SK-N-SH treated with all-trans-retinoic acid at 6 μM for 48 hours (cell line): Measurements from ENCODE around the gene AKAP17A.
"Not testable (repeated sequence)": the region's sequence is repeated elsewhere in the genome, so short reads cannot be mapped to it uniquely, and the experiment has no call there.

ENCODE experiments used
- ATAC-seq: fragments of 200-7000 bp; cut with Tn5 transposase; 3 replicates; pipeline ENCODE4 v1.9.1; 2020; ENCODE audit warnings: mild to moderate bottlenecking, moderate library complexity
- ARNTL ChIP-seq: fragments of 450-650 bp; formaldehyde crosslinking; IDR thresholded peaks from 2 replicates; pipeline ENCODE4 v1.5.0; 2020; ENCODE audit warnings: low read depth, mild to moderate bottlenecking, moderate library complexity, borderline replicate concordance
- BACH2 ChIP-seq: fragments of 250-450 bp; sonication (Bioruptor Pico); IDR thresholded peaks from 2 replicates; pipeline ENCODE4 v1.9.0; 2021; ENCODE audit warnings: mild to moderate bottlenecking, borderline replicate concordance
- CSDC2 ChIP-seq: fragments of 250-450 bp; sonication (Bioruptor Pico); IDR thresholded peaks from 2 replicates; pipeline ENCODE4 v1.5.0; 2020; ENCODE audit warnings: mild to moderate bottlenecking, moderate library complexity
- ESRRG ChIP-seq: fragments of 250-450 bp; sonication (Bioruptor Pico); IDR thresholded peaks from 2 replicates; pipeline ENCODE4 v1.6.1; 2021; ENCODE audit warnings: mild to moderate bottlenecking
- POU6F1 ChIP-seq: fragments of 250-450 bp; sonication (Bioruptor Pico); IDR thresholded peaks from 2 replicates; pipeline ENCODE4 v1.8.0; 2021; ENCODE audit warnings: low read depth, mild to moderate bottlenecking, moderate library complexity, borderline replicate concordance
- PPARA ChIP-seq: fragments of 250-450 bp; sonication (Bioruptor Pico); IDR thresholded peaks from 2 replicates; pipeline ENCODE4 v1.5.0; 2020; ENCODE audit warnings: mild to moderate bottlenecking, borderline replicate concordance
- RARB ChIP-seq: fragments of 250-450 bp; sonication (Bioruptor Pico); IDR thresholded peaks from 2 replicates; pipeline ENCODE4 v1.8.0; 2021; ENCODE audit warnings: mild to moderate bottlenecking, moderate library complexity
- SNAI2 ChIP-seq: fragments of 250-450 bp; sonication (Bioruptor Pico); IDR thresholded peaks from 2 replicates; pipeline ENCODE4 v1.5.0; 2020; ENCODE audit warnings: mild to moderate bottlenecking, moderate library complexity
- TCF4 ChIP-seq: fragments of 250-450 bp; sonication (Bioruptor Pico); IDR thresholded peaks from 2 replicates; pipeline ENCODE4 v1.8.0; 2021; ENCODE audit warnings: mild to moderate bottlenecking, moderate library complexity, borderline replicate concordance
- TOX ChIP-seq: fragments of 250-450 bp; sonication (Bioruptor Pico); IDR thresholded peaks from 2 replicates; pipeline ENCODE4 v1.8.0; 2021; ENCODE audit warnings: mild to moderate bottlenecking, moderate library complexity, borderline replicate concordance
- ZC3H10 ChIP-seq: fragments of 250-450 bp; sonication (Bioruptor Pico); IDR thresholded peaks from 2 replicates; pipeline ENCODE4 v1.5.1; 2021; ENCODE audit warnings: mild to moderate bottlenecking, moderate library complexity
- ZFP3 ChIP-seq: fragments of 250-450 bp; sonication (Bioruptor Pico); IDR thresholded peaks from 2 replicates; pipeline ENCODE4 v1.5.0; 2020; ENCODE audit warnings: mild to moderate bottlenecking, moderate library complexity
- ZFP30 ChIP-seq: fragments of 450-650 bp; formaldehyde crosslinking; IDR thresholded peaks from 2 replicates; pipeline ENCODE4 v1.5.0; 2022; ENCODE audit warnings: mild to moderate bottlenecking, moderate library complexity
- ZNF565 ChIP-seq: fragments of 450-650 bp; formaldehyde crosslinking; conservative IDR thresholded peaks from 2 replicates; pipeline ENCODE4 v1.5.0; 2020; ENCODE audit warnings: low read depth, mild to moderate bottlenecking, moderate library complexity
- ZNF70 ChIP-seq: fragments of 450-650 bp; formaldehyde crosslinking; IDR thresholded peaks from 2 replicates; pipeline ENCODE4 v1.5.0; 2020; ENCODE audit warnings: mild to moderate bottlenecking, moderate library complexity
- ZNF8 ChIP-seq: fragments of 450-650 bp; formaldehyde crosslinking; IDR thresholded peaks from 2 replicates; pipeline ENCODE4 v1.5.0; 2020; ENCODE audit warnings: mild to moderate bottlenecking, moderate library complexity
- TF ChIP-seq, protein P1 (sequence below): fragments of 250-450 bp; sonication (Bioruptor Pico); IDR thresholded peaks from 2 replicates; pipeline ENCODE4 v1.5.1; 2020; ENCODE audit warnings: low read depth, mild to moderate bottlenecking, moderate library complexity
- TF ChIP-seq, protein P2 (sequence below): fragments of 250-450 bp; sonication (Bioruptor Pico); IDR thresholded peaks from 2 replicates; pipeline ENCODE4 v1.5.1; 2021; ENCODE audit warnings: mild to moderate bottlenecking, moderate library complexity
- TF ChIP-seq, protein P3 (sequence below): fragments of 250-450 bp; sonication (Bioruptor Pico); IDR thresholded peaks from 2 replicates; pipeline ENCODE4 v1.8.0; 2020; ENCODE audit warnings: mild to moderate bottlenecking, moderate library complexity, borderline replicate concordance
- TF ChIP-seq, protein P4 (sequence below): fragments of 250-450 bp; sonication (Bioruptor Pico); IDR thresholded peaks from 2 replicates; pipeline ENCODE4 v1.5.0; 2020; ENCODE audit warnings: mild to moderate bottlenecking, moderate library complexity

The AKAP17A gene

GRCh38 chrX:1614927-1615326, 23.5 kb downstream of the AKAP17A start, which contains the start of gene ASMT (continued):
- no peak for TF ChIP-seq BACH2 (CRISPR knock-in tag)
- no peak for TF ChIP-seq ZFP30 (CRISPR knock-in tag)
- no peak for TF ChIP-seq TCF4
- TF ChIP-seq RARB (CRISPR knock-in tag): no peak
- no peak for TF ChIP-seq PPARA (CRISPR knock-in tag)

DNA sequence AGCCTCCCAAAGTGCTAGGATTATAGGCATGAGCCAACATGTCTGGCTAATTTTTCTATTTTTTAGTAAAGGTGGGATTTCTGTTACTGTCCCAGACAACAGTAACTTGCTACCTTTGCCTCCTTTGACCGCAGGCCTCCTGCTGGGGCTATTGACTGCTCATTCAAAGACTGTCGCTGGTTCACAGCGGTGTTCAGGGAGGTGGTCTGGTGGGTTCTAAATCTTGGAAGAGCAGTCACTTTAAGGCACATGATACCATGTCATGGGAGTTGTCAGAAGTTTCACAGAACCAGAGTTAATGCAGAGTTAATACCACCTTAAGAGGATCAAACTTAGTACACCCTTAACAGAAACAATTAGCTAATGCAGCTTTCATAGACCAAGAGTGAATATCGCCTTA, 27.3 kb downstream of the AKAP17A start:
- peak; percentile 25; the same call in 1 of the 3 replicates for ATAC-seq
- TF ChIP-seq TOX (CRISPR knock-in tag): no peak
- TF ChIP-seq CSDC2 (CRISPR knock-in tag): no peak
- TF ChIP-seq ZNF70 (CRISPR knock-in tag): no peak
- no peak for TF ChIP-seq ZC3H10
- TF ChIP-seq BACH2 (CRISPR knock-in tag): no peak
- TF ChIP-seq POU6F1: no peak
- TF ChIP-seq ARNTL: no peak
- TF ChIP-seq ZNF8 (CRISPR knock-in tag): no peak
- TF ChIP-seq ESRRG: no peak
- TF ChIP-seq ZFP30 (CRISPR knock-in tag): no peak
- no peak for TF ChIP-seq SNAI2 (CRISPR knock-in tag)
- TF ChIP-seq, protein P1, sequence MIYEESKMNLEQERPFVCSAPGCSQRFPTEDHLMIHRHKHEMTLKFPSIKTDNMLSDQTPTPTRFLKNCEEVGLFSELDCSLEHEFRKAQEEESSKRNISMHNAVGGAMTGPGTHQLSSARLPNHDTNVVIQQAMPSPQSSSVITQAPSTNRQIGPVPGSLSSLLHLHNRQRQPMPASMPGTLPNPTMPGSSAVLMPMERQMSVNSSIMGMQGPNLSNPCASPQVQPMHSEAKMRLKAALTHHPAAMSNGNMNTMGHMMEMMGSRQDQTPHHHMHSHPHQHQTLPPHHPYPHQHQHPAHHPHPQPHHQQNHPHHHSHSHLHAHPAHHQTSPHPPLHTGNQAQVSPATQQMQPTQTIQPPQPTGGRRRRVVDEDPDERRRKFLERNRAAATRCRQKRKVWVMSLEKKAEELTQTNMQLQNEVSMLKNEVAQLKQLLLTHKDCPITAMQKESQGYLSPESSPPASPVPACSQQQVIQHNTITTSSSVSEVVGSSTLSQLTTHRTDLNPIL: no peak
- no peak for TF ChIP-seq PPARA (CRISPR knock-in tag)
- no peak for TF ChIP-seq TCF4
- TF ChIP-seq ZNF565: no peak
- TF ChIP-seq, all 23 proteins: peak for 0

DNA sequence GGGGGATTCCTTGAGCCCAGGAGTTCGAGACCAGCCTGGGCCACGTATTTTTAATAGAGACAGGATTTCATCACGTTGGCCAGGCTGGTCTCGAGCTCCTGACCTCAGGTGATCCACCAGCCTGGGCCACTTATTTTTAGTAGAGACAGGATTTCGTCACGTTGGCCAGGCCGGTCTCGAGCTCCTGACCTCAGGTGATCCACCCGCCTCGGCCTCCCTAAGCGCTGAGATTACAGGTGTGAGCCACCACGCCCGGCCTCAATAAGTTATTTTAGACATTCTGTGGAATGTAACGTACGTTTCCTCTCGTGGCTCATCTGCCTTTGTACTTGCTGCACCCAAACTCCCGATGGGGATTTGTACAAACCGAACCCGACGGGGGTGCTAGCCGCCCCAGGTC, 32.3 kb downstream of the AKAP17A start:
- no peak for TF ChIP-seq TCF4
- TF ChIP-seq TOX (CRISPR knock-in tag): no peak
- TF ChIP-seq ZFP30 (CRISPR knock-in tag): no peak
- no peak for TF ChIP-seq ARNTL
- TF ChIP-seq POU6F1: no peak
- no peak for TF ChIP-seq SNAI2 (CRISPR knock-in tag)
- no peak for TF ChIP-seq ZFP3 (CRISPR knock-in tag)
- TF ChIP-seq, protein P2, sequence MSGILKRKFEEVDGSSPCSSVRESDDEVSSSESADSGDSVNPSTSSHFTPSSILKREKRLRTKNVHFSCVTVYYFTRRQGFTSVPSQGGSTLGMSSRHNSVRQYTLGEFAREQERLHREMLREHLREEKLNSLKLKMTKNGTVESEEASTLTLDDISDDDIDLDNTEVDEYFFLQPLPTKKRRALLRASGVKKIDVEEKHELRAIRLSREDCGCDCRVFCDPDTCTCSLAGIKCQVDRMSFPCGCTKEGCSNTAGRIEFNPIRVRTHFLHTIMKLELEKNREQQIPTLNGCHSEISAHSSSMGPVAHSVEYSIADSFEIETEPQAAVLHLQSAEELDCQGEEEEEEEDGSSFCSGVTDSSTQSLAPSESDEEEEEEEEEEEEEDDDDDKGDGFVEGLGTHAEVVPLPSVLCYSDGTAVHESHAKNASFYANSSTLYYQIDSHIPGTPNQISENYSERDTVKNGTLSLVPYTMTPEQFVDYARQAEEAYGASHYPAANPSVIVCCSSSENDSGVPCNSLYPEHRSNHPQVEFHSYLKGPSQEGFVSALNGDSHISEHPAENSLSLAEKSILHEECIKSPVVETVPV (CRISPR knock-in tag): no peak
- TF ChIP-seq ZNF565: no peak
- TF ChIP-seq PPARA (CRISPR knock-in tag): no peak
- TF ChIP-seq, protein P3, sequence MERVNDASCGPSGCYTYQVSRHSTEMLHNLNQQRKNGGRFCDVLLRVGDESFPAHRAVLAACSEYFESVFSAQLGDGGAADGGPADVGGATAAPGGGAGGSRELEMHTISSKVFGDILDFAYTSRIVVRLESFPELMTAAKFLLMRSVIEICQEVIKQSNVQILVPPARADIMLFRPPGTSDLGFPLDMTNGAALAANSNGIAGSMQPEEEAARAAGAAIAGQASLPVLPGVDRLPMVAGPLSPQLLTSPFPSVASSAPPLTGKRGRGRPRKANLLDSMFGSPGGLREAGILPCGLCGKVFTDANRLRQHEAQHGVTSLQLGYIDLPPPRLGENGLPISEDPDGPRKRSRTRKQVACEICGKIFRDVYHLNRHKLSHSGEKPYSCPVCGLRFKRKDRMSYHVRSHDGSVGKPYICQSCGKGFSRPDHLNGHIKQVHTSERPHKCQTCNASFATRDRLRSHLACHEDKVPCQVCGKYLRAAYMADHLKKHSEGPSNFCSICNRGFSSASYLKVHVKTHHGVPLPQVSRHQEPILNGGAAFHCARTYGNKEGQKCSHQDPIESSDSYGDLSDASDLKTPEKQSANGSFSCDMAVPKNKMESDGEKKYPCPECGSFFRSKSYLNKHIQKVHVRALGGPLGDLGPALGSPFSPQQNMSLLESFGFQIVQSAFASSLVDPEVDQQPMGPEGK (CRISPR knock-in tag): no peak
- TF ChIP-seq, protein P4, sequence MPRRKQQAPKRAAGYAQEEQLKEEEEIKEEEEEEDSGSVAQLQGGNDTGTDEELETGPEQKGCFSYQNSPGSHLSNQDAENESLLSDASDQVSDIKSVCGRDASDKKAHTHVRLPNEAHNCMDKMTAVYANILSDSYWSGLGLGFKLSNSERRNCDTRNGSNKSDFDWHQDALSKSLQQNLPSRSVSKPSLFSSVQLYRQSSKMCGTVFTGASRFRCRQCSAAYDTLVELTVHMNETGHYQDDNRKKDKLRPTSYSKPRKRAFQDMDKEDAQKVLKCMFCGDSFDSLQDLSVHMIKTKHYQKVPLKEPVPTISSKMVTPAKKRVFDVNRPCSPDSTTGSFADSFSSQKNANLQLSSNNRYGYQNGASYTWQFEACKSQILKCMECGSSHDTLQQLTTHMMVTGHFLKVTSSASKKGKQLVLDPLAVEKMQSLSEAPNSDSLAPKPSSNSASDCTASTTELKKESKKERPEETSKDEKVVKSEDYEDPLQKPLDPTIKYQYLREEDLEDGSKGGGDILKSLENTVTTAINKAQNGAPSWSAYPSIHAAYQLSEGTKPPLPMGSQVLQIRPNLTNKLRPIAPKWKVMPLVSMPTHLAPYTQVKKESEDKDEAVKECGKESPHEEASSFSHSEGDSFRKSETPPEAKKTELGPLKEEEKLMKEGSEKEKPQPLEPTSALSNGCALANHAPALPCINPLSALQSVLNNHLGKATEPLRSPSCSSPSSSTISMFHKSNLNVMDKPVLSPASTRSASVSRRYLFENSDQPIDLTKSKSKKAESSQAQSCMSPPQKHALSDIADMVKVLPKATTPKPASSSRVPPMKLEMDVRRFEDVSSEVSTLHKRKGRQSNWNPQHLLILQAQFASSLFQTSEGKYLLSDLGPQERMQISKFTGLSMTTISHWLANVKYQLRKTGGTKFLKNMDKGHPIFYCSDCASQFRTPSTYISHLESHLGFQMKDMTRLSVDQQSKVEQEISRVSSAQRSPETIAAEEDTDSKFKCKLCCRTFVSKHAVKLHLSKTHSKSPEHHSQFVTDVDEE (CRISPR knock-in tag): no peak
- ATAC-seq: no peak

GRCh38 chrX:1624158-1624860, 32.9 kb downstream of the AKAP17A start:
- not testable (repeated sequence) for ATAC-seq

GRCh38 chrX:1624861-1625215, 33.4 kb downstream of the AKAP17A start:
- ATAC-seq: not testable (repeated sequence)
